Measurements from ENCODE around the gene CDH13. TPM values are rescaled to one million over a fixed set of nuclear protein-coding genes. Genes with fewer than 3 reads are reported as not detected.
"Not testable (repeated sequence)": the region's sequence is repeated elsewhere in the genome, so short reads cannot be mapped to it uniquely, and the experiment has no call there.

Gene CDH13
- total RNA-seq, 2 experiments from 2014 or later = not detected

GRCh38 chr16:82900559-82900958, 273.8 kb downstream of the CDH13 start:
- DNase-seq = no peak
- H3K27ac Mint-ChIP-seq = no peak overlapping the region
- H3K4me1 Mint-ChIP-seq (ENCODE audit: low read depth) = no peaks in the 10 kb centered on the region
- H3K36me3 Mint-ChIP-seq = no peaks in the 10 kb centered on the region
- intact Hi-C loops (cut with micrococcal nuclease) = no loop called here
- no peaks in the 10 kb centered on the region for H3K27me3 Mint-ChIP-seq
- H3K4me3 Mint-ChIP-seq = no peak overlapping the region
- peaks cover 5% of the 10 kb centered on the region for H3K9me3 Mint-ChIP-seq
- POLR2A ChIA-PET = no interaction called here
- CTCF ChIA-PET = no interaction called here

GRCh38 chr16:82911925-82912324, 285.2 kb downstream of the CDH13 start:
- intact Hi-C loops (cut with micrococcal nuclease) = no loop called here
- no peaks in the 10 kb centered on the region for H3K4me1 Mint-ChIP-seq (ENCODE audit: low read depth)
- H3K9me3 Mint-ChIP-seq = no peaks in the 10 kb centered on the region
- no peak overlapping the region for H3K27ac Mint-ChIP-seq
- no peak for DNase-seq
- peaks cover 3% of the 10 kb centered on the region for H3K27me3 Mint-ChIP-seq
- ChIA-PET CTCF (no interaction called here), POLR2A (no interaction called here)
- H3K36me3 Mint-ChIP-seq = no peaks in the 10 kb centered on the region
- no peak overlapping the region for H3K4me3 Mint-ChIP-seq

- CTCF ChIA-PET = no interaction called here
- intact Hi-C loops (cut with micrococcal nuclease) = no loop called here
- DNase-seq = no peak
- Mint-ChIP-seq H3K4me3 (no peak overlapping the region), H3K27me3 (peaks cover 3% of the 10 kb centered on the region), H3K9me3 (no peaks in the 10 kb centered on the region), H3K36me3 (no peaks in the 10 kb centered on the region), H3K4me1 (ENCODE audit: low read depth) (no peaks in the 10 kb centered on the region), H3K27ac (no peak overlapping the region)
- POLR2A ChIA-PET = no interaction called here
Measured at GRCh38 chr16:82915139-82915824, 288.5 kb downstream of the CDH13 start.

- Mint-ChIP-seq H3K27ac (no peak overlapping the region), H3K4me3 (no peak overlapping the region), H3K36me3 (no peaks in the 10 kb centered on the region), H3K9me3 (peaks cover 3% of the 10 kb centered on the region), H3K4me1 (ENCODE audit: low read depth) (no peaks in the 10 kb centered on the region), H3K27me3 (peaks cover 5% of the 10 kb centered on the region)
- ChIA-PET CTCF (no interaction called here), POLR2A (no interaction called here)
- intact Hi-C loops (cut with micrococcal nuclease) = no loop called here
- DNase-seq = no peak
Measured at GRCh38 chr16:82917886-82918595, 291.3 kb downstream of the CDH13 start.

- no peaks in the 10 kb centered on the region for H3K36me3 Mint-ChIP-seq
- peaks cover 6% of the 10 kb centered on the region for H3K4me1 Mint-ChIP-seq (ENCODE audit: low read depth)
- intact Hi-C loops (cut with micrococcal nuclease) = no loop called here
- no peak overlapping the region for H3K4me3 Mint-ChIP-seq
- peaks cover 2% of the 10 kb centered on the region for H3K27me3 Mint-ChIP-seq
- H3K27ac Mint-ChIP-seq = no peak overlapping the region
- ChIA-PET POLR2A (no interaction called here), CTCF (no interaction called here)
- H3K9me3 Mint-ChIP-seq = peaks cover 3% of the 10 kb centered on the region
- DNase-seq = no peak
Measured at GRCh38 chr16:82924075-82924854, 297.5 kb downstream of the CDH13 start.

DNA sequence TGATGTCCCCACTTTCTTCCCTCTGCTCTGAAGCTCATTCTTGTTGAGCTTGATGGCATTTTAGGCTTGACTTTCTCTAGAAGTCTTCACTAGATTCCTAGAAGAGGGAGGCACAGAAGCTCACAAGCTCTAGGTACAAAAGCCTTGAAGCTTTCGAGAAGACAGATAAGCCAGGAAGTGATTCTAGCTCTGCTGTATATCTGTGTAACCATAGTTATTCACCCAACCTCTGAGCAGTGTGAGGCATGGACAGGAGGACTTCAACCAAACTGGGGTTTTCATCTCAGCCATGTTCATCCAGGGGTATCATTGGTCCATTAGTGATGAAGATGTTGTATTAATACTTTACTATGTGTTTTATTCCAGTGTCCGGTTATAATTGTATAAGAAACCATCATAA, 299.7 kb downstream of the CDH13 start:
- POLR2A ChIA-PET = no interaction called here
- no peak for DNase-seq
- CTCF ChIA-PET = no interaction called here
- intact Hi-C loops (cut with micrococcal nuclease) = no loop called here
- Mint-ChIP-seq H3K4me3 (no peak overlapping the region), H3K27ac (no peak overlapping the region), H3K9me3 (no peaks in the 10 kb centered on the region), H3K4me1 (ENCODE audit: low read depth) (peaks cover 6% of the 10 kb centered on the region), H3K36me3 (no peaks in the 10 kb centered on the region), H3K27me3 (peaks cover 2% of the 10 kb centered on the region)

- POLR2A ChIA-PET; H3K4me1 Mint-ChIP-seq (ENCODE audit: low read depth); H3K36me3 Mint-ChIP-seq; DNase-seq; H3K27ac Mint-ChIP-seq; CTCF ChIA-PET; intact Hi-C loops (cut with micrococcal nuclease); H3K27me3 Mint-ChIP-seq; H3K4me3 Mint-ChIP-seq: not testable (repeated sequence)
- H3K9me3 Mint-ChIP-seq = peaks cover 21% of the 10 kb centered on the region
Measured at GRCh38 chr16:82933933-82934332, 307.2 kb downstream of the CDH13 start.

GRCh38 chr16:82935766-82936165, 309.0 kb downstream of the CDH13 start:
- no peaks in the 10 kb centered on the region for H3K4me1 Mint-ChIP-seq (ENCODE audit: low read depth)
- peaks cover 21% of the 10 kb centered on the region for H3K9me3 Mint-ChIP-seq
- CTCF ChIA-PET = no interaction called here
- DNase-seq = no peak
- H3K27ac Mint-ChIP-seq = no peak overlapping the region
- H3K4me3 Mint-ChIP-seq = no peak overlapping the region
- no peaks in the 10 kb centered on the region for H3K36me3 Mint-ChIP-seq
- peaks cover 2% of the 10 kb centered on the region for H3K27me3 Mint-ChIP-seq
- POLR2A ChIA-PET = no interaction called here
- intact Hi-C loops (cut with micrococcal nuclease) = no loop called here

DNA sequence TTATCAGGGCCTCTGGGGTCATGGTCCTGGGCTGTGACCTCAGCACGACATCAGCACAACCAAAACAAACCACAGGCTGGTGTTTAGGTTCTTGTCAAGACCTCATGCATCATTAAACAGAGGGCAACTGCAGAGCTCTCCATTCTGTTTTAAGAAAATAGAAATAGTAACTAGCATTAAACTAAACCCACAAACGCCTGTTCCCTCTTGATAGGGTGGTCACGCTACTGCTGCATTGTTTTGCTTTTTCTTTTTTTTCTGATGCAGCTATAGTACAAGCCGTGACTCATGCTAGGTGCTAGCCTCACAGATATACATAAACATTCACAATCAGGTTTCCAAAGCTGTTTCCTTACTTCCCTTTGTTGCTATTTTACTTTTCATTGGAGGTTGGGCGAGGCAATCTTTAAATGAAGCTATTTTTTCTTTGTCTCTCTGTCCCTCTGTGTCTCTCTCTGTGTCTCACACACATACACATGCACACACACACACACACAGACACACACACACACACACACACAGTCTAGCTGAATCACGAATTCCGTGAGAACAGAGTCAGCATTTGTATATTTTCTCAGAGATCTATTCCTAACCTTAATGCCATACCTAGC, 310.3 kb downstream of the CDH13 start:
- Mint-ChIP-seq H3K36me3 (no peaks in the 10 kb centered on the region), H3K27ac (no peak overlapping the region), H3K4me1 (ENCODE audit: low read depth) (no peaks in the 10 kb centered on the region), H3K27me3 (no peaks in the 10 kb centered on the region), H3K4me3 (no peak overlapping the region), H3K9me3 (peaks cover 21% of the 10 kb centered on the region)
- ChIA-PET CTCF (no interaction called here), POLR2A (no interaction called here)
- intact Hi-C loops (cut with micrococcal nuclease) = no loop called here
- no peak for DNase-seq

DNA sequence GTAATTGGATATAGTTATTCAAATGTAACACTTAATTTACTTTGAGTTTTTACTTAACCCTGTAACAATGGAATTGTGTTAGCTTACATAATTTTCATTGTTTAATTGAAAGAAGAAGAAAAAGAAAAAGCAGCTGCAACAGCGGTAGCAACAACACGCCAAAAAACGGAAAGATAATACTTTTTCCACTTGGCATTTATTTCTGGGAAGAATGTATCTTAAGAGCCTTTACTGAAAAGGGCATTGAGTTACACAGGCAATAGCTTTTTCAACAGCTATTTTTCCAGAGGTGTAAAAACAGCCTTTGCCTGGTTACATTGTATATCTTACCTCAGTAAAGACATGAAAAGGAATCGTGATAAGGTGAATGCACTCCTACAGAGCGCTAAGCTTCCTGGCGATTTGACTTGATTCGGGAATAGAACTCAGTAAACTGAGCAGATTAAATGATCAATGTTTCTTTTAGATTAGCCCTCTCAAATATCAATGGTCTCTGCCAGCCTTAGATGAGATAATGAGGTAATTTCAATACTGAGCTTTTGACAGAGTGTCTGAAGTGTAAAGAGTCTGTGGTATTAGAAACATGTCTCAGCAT, 311.3 kb downstream of the CDH13 start:
- no peak overlapping the region for H3K4me3 Mint-ChIP-seq
- ChIA-PET POLR2A (no interaction called here), CTCF (no interaction called here)
- H3K27ac Mint-ChIP-seq = no peak overlapping the region
- peaks cover 19% of the 10 kb centered on the region for H3K9me3 Mint-ChIP-seq
- no peaks in the 10 kb centered on the region for H3K36me3 Mint-ChIP-seq
- no peaks in the 10 kb centered on the region for H3K4me1 Mint-ChIP-seq (ENCODE audit: low read depth)
- no peaks in the 10 kb centered on the region for H3K27me3 Mint-ChIP-seq
- intact Hi-C loops (cut with micrococcal nuclease) = no loop called here
- no peak for DNase-seq

DNA sequence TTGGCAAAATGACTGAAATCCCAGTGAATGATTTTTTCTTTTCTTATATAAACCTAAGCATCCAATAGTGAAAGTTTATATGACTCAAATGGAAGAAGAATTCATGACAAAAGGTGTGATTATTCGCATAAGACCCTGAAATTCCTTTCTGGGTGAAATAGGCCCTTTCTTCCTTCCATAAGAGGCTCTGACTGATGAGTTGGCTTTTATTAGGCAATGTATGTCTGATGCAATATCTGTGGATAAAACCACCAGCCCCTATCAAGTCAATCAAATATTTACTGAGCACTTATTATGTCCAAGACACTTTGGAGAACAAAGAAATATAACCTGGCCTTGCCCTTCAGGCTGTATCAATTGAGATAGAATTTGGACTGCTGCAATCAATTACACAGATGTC, 316.6 kb downstream of the CDH13 start:
- DNase-seq = no peak
- POLR2A ChIA-PET = no interaction called here
- CTCF ChIA-PET = no interaction called here
- intact Hi-C loops (cut with micrococcal nuclease) = no loop called here
- Mint-ChIP-seq H3K36me3 (no peaks in the 10 kb centered on the region), H3K4me3 (no peak overlapping the region), H3K9me3 (no peaks in the 10 kb centered on the region), H3K4me1 (ENCODE audit: low read depth) (peaks cover 6% of the 10 kb centered on the region), H3K27ac (no peak overlapping the region), H3K27me3 (no peaks in the 10 kb centered on the region)

- POLR2A ChIA-PET = no interaction called here
Measured at GRCh38 chr16:82945420-82946101, 318.8 kb downstream of the CDH13 start.

More at GRCh38 chr16:82945420-82946101, 318.8 kb downstream of the CDH13 start:
- CTCF ChIA-PET = no interaction called here
- Mint-ChIP-seq H3K9me3 (no peaks in the 10 kb centered on the region), H3K27ac (no peak overlapping the region), H3K4me3 (no peak overlapping the region), H3K36me3 (no peaks in the 10 kb centered on the region), H3K4me1 (ENCODE audit: low read depth) (peaks cover 6% of the 10 kb centered on the region), H3K27me3 (no peaks in the 10 kb centered on the region)
- no peak for DNase-seq
- intact Hi-C loops (cut with micrococcal nuclease) = no loop called here
